OCI-LY7 (cell line): ENCODE results near the gene HIVEP2. TPM values are rescaled to one million over a fixed set of nuclear protein-coding genes. Genes with fewer than 3 reads are reported as not detected.

Experiments used
- BruUV-seq: library from RNA; stranded (reverse); fragments of 400-500 nt; replicated peaks from 2 replicates; lab custom pipeline; 2021; lab: Mats Ljungman, UMichigan
- CTCF ChIA-PET: fragments of 300-600 bp; sonication (Branson Sonifier 250); formaldehyde crosslinking; loops from one replicate; lab custom pipeline; 2022; ENCODE audit warnings: antibody characterized with exemption; ENCODE audit not compliant: unreplicated experiment; lab: Charles Lee
- POLR2A ChIA-PET: fragments of 300-600 bp; sonication (Branson Sonifier 250); formaldehyde crosslinking; loops from one replicate; lab custom pipeline; 2022; ENCODE audit warnings: antibody characterized with exemption; lab: Charles Lee
- DNase-seq: peaks from one replicate; pipeline ENCODE4 v3.0.0-alpha.2; 2015; ENCODE audit warnings: low spot score
- H2AFZ ChIP-seq: fragments of 200-600 bp; sonication (generic), shearing (Covaris generic); 2 replicates; pipeline ENCODE4 v1.6.1; 2014; ENCODE audit warnings: mild to moderate bottlenecking, antibody characterized with exemption, low read length, moderate library complexity
- H3K27ac ChIP-seq: fragments of 200-600 bp; sonication (generic); 2 replicates; pipeline ENCODE4 v1.5.1; 2014; ENCODE audit warnings: mixed run types, low read depth, mild to moderate bottlenecking, moderate library complexity, low read length, inconsistent platforms; ENCODE audit not compliant: poor library complexity, severe bottlenecking
- H3K36me3 ChIP-seq: fragments of 200-600 bp; sonication (generic); 2 replicates; pipeline ENCODE4 v1.6.1; 2014; ENCODE audit warnings: mild to moderate bottlenecking, antibody characterized with exemption, low read length, moderate library complexity, mixed read lengths; ENCODE audit not compliant: insufficient read depth
- H3K4me1 ChIP-seq: fragments of 200-600 bp; sonication (generic); 2 replicates; pipeline ENCODE4 v1.5.1; 2014; ENCODE audit warnings: mild to moderate bottlenecking, low read length; ENCODE audit not compliant: insufficient read depth, poor library complexity, severe bottlenecking
- H3K4me2 ChIP-seq: fragments of 200-600 bp; sonication (generic); 2 replicates; pipeline ENCODE4 v1.6.1; 2014; ENCODE audit warnings: mild to moderate bottlenecking, low read length
- H3K4me3 ChIP-seq: fragments of 200-600 bp; sonication (generic); 2 replicates; pipeline ENCODE4 v1.5.1; 2014; ENCODE audit warnings: mild to moderate bottlenecking, low read depth, low read length; ENCODE audit not compliant: poor library complexity, severe bottlenecking
- H3K79me2 ChIP-seq: fragments of 200-600 bp; sonication (generic); 2 replicates; pipeline ENCODE4 v1.6.1; 2016; ENCODE audit warnings: low read depth, mild to moderate bottlenecking, low read length, moderate library complexity, mixed read lengths; ENCODE audit not compliant: insufficient read depth
- H3K9me2 ChIP-seq: fragments of 200-600 bp; sonication (generic); 2 replicates; pipeline ENCODE4 v1.6.1; 2016; ENCODE audit warnings: mild to moderate bottlenecking, low read length, mixed read lengths; ENCODE audit not compliant: insufficient read depth
- H3K9me3 ChIP-seq: fragments of 200-600 bp; sonication (generic); 2 replicates; pipeline ENCODE4 v1.6.1; 2014; ENCODE audit warnings: mild to moderate bottlenecking, mixed run types, low read length, mixed read lengths
- H4K20me1 ChIP-seq: fragments of 200-600 bp; sonication (generic); 2 replicates; pipeline ENCODE4 v1.6.1; 2014; ENCODE audit warnings: mild to moderate bottlenecking, antibody characterized with exemption, low read length, moderate library complexity, mixed read lengths; ENCODE audit not compliant: insufficient read depth
- CTCF ChIP-seq: fragments of 200-600 bp; sonication (generic); conservative IDR thresholded peaks from 2 replicates; pipeline ENCODE4 v1.5.1; 2014; ENCODE audit warnings: mild to moderate bottlenecking, antibody characterized with exemption, low read length, moderate library complexity, mixed read lengths
- EZH2phosphoT487 ChIP-seq: fragments of 200-600 bp; sonication (generic); IDR thresholded peaks from 2 replicates; pipeline ENCODE4 v1.6.1; 2018; ENCODE audit warnings: low read depth, borderline replicate concordance, mild to moderate bottlenecking, mixed run types, antibody characterized with exemption, low read length, moderate library complexity, mixed read lengths
- intact Hi-C: fragments of 100-400 bp; cut with micrococcal nuclease; formaldehyde crosslinking; loops from one replicate; pipeline ENCODE4 v1.10.0; 2022; ENCODE audit not compliant: unreplicated experiment
- total RNA-seq, 2 experiments: library from RNA; depleted of rRNA in 1 of 2; stranded (reverse); fragments of >200 nt in 1 of 2; shearing (Covaris generic) in 1 of 2; gene quantifications; 2 replicates each; pipeline ENCODE4 v1.2.3, GENCODE V29; 2014 to 2022

The HIVEP2 gene
- total RNA-seq, 2 experiments from 2014 or later = 18.8 to 24.6 TPM

- H3K4me1 ChIP-seq = no peaks in the 10 kb centered on the region
- H2AFZ ChIP-seq = no peak overlapping the region
- H3K4me2 ChIP-seq = no peak overlapping the region
- no peaks in the 10 kb centered on the region for H3K36me3 ChIP-seq
- no TSS peak for BruUV-seq
- TF ChIP-seq EZH2phosphoT487 (no peak), CTCF (no peak)
- H3K9me2 ChIP-seq = no peaks in the 10 kb centered on the region
- H3K79me2 ChIP-seq = no peaks in the 10 kb centered on the region
- no peak overlapping the region for H3K4me3 ChIP-seq
- POLR2A ChIA-PET = interaction anchor here (0.8 to 1.6 kb wide), 2 partner anchors 28 kb away, joined by 3 to 4 read pairs; no protein-coding TSS in a partner anchor
- H3K9me3 ChIP-seq = no peaks in the 10 kb centered on the region
- intact Hi-C loops = no loop called here
- CTCF ChIA-PET = no interaction called here
- H4K20me1 ChIP-seq = no peaks in the 10 kb centered on the region
- no peak overlapping the region for H3K27ac ChIP-seq
- no peak for DNase-seq
These were observed 209.8 kb downstream of the HIVEP2 start for GRCh38 chr6:142735204-142735603.

- no peaks in the 10 kb centered on the region for H3K9me2 ChIP-seq
- BruUV-seq = no TSS peak
- H3K4me2 ChIP-seq = no peak overlapping the region
- no peaks in the 10 kb centered on the region for H3K9me3 ChIP-seq
- H3K27ac ChIP-seq = no peak overlapping the region
- no peak overlapping the region for H2AFZ ChIP-seq
- no peaks in the 10 kb centered on the region for H3K79me2 ChIP-seq
- no peak for DNase-seq
- intact Hi-C loops = no loop called here
- no peaks in the 10 kb centered on the region for H3K36me3 ChIP-seq
- TF ChIP-seq EZH2phosphoT487 (no peak), CTCF (no peak)
- CTCF ChIA-PET = interaction anchor here (0.8 kb wide), 1 partner anchor 154 kb away, joined by 3 read pairs; no protein-coding TSS in a partner anchor
- H3K4me1 ChIP-seq = peaks cover 7% of the 10 kb centered on the region
- POLR2A ChIA-PET = no interaction called here
- no peaks in the 10 kb centered on the region for H4K20me1 ChIP-seq
- H3K4me3 ChIP-seq = no peak overlapping the region
These were observed 212.2 kb downstream of the HIVEP2 start for GRCh38 chr6:142732790-142733189.

- POLR2A ChIA-PET = no interaction called here
- Histone ChIP-seq H3K4me3 (no peak overlapping the region), H3K4me2 (no peak overlapping the region), H2AFZ (no peak overlapping the region), H3K9me3 (no peaks in the 10 kb centered on the region), H3K9me2 (no peaks in the 10 kb centered on the region), H4K20me1 (no peaks in the 10 kb centered on the region), H3K36me3 (no peaks in the 10 kb centered on the region), H3K79me2 (no peaks in the 10 kb centered on the region), H3K4me1 (peaks cover 7% of the 10 kb centered on the region), H3K27ac (no peak overlapping the region)
- DNase-seq = no peak
- intact Hi-C loops = no loop called here
- no peak for TF ChIP-seq CTCF
- TF ChIP-seq EZH2phosphoT487 = no peak
- CTCF ChIA-PET = no interaction called here
- no TSS peak for BruUV-seq
These were observed 213.4 kb downstream of the HIVEP2 start for GRCh38 chr6:142731611-142732010.
